H1 (cell line): ENCODE results near the gene IL18BP.

Experiments
- BACH1 ChIP-seq: IDR thresholded peaks from 2 replicates; pipeline ENCODE4 v1.6.1; 2012; ENCODE audit warnings: low read length, improper control_type of control experiment
- CHD2 ChIP-seq: IDR thresholded peaks from 2 replicates; pipeline ENCODE4 v1.6.1; 2012; ENCODE audit warnings: low read length, improper control_type of control experiment
- CTCF ChIP-seq, 3 experiments: IDR thresholded peaks; 1 replicate in 2 of 3; 2 replicates in 1 of 3; pipeline versions ENCODE4 v1.5.1 to v1.6.1; 2011; ENCODE audit warnings: low read length in 3 of 3, mild to moderate bottlenecking in 3 of 3, inconsistent platforms in 2 of 3, low read depth in 1 of 3, moderate library complexity in 1 of 3; ENCODE audit not compliant: insufficient read depth in 1 of 3; ENCODE audit errors: control extremely low read depth in 1 of 3
- EZH2 ChIP-seq: fragments of 200-600 bp; sonication (generic); IDR thresholded peaks from 2 replicates; pipeline ENCODE4 v1.7.1; 2012; ENCODE audit warnings: low read depth, mild to moderate bottlenecking, moderate library complexity, low read length, inconsistent platforms; ENCODE audit not compliant: severe bottlenecking
- GABPA ChIP-seq: IDR thresholded peaks from 2 replicates; pipeline ENCODE4 v1.6.1; 2011; ENCODE audit warnings: mild to moderate bottlenecking, low read length, moderate library complexity, borderline replicate concordance; ENCODE audit not compliant: insufficient read depth
- JUND ChIP-seq: IDR thresholded peaks from 2 replicates; pipeline ENCODE4 v1.6.1; 2011; ENCODE audit warnings: mild to moderate bottlenecking, improper control_type of control experiment, low read length
- NANOG ChIP-seq: IDR thresholded peaks from 2 replicates; pipeline ENCODE4 v1.6.1; 2011; ENCODE audit warnings: low read length, low read depth, mild to moderate bottlenecking, inconsistent platforms; ENCODE audit not compliant: insufficient read depth, poor library complexity, severe bottlenecking
- POLR2A ChIP-seq, 2 experiments: IDR thresholded peaks; 1 replicate in 1 of 2; 2 replicates in 1 of 2; pipeline ENCODE4 v1.6.1; 2011; ENCODE audit warnings: low read depth in 2 of 2, low read length in 2 of 2, mild to moderate bottlenecking in 2 of 2; ENCODE audit errors: control extremely low read depth in 1 of 2
- RAD21 ChIP-seq, 2 experiments: IDR thresholded peaks in 1 of 2; conservative IDR thresholded peaks in 1 of 2; 2 replicates each; pipeline ENCODE4 v1.6.1; 2011; ENCODE audit warnings: low read depth in 2 of 2, low read length in 2 of 2, improper control_type of control experiment in 1 of 2, inconsistent platforms in 1 of 2, mild to moderate bottlenecking in 1 of 2, moderate library complexity in 1 of 2
- RFX5 ChIP-seq: IDR thresholded peaks from 2 replicates; pipeline ENCODE4 v1.6.1; 2011; ENCODE audit warnings: low read depth, low read length, improper control_type of control experiment, borderline replicate concordance
- SP4 ChIP-seq: IDR thresholded peaks from 2 replicates; pipeline ENCODE4 v1.6.1; 2012; ENCODE audit warnings: low read length, inconsistent platforms
- ZNF274 ChIP-seq: IDR thresholded peaks from 2 replicates; pipeline ENCODE4 v1.7.0; 2012; ENCODE audit warnings: low read length, borderline replicate concordance; ENCODE audit errors: extremely low read depth

- TF ChIP-seq CTCF (IDR thresholded peaks at IDR 0.05; ENCODE audit: control extremely low read depth in 1 of 3, insufficient read depth in 1 of 3, low read depth in 1 of 3, low read length in 3 of 3), result no peak
- no peak for TF ChIP-seq POLR2A (IDR thresholded peaks at IDR 0.05; ENCODE audit: control extremely low read depth in 1 of 2, low read depth in 2 of 2, low read length in 2 of 2)
- no peak for TF ChIP-seq NANOG
- TF ChIP-seq RFX5, result no peak
- TF ChIP-seq CHD2, result no peak
- TF ChIP-seq RAD21 (IDR thresholded peaks at IDR 0.05 in 1 of 2, conservative IDR thresholded peaks at IDR 0.05 in 1 of 2; ENCODE audit: low read depth in 2 of 2, low read length in 2 of 2), result no peak
- TF ChIP-seq BACH1, result no peak
- no peak for TF ChIP-seq JUND
- no peak for TF ChIP-seq ZNF274
- TF ChIP-seq GABPA, result no peak
- no peak for TF ChIP-seq SP4
- no peak for TF ChIP-seq EZH2
Observed at GRCh38 chr11:72013765-72014711, 15.3 kb downstream of the IL18BP start.
